ENCODE data around the gene FNIP1. TPM values are rescaled to one million over a fixed set of nuclear protein-coding genes. Genes with fewer than 3 reads are reported as not detected.

Gene FNIP1
- total RNA-seq, 1 donor from 2014 or later: 40.6 TPM

DNA sequence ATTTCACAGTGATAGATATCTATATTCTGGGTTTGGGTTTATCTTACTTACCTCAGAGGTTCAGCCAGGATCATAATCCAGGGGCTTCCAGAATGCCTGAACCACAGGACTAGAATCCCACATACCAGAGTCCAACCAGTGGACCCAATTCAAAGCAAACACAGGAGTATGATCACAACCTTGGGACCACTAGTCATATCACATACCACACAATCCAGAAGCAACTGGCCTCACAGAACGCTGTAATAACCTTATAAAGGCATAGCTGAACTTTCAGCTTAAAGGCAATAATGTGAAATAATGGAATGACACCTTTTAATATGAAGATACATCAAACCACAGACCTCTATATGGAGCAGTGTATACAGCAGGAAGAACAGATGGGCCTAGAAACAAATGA is 187.0 kb downstream of the FNIP1 start:
- Mint-ChIP-seq H3K36me3 (ENCODE audit: low read depth) (no peaks in the 10 kb centered on the region), H3K27ac (ENCODE audit: unreplicated experiment) (peak overlapping the region; percentile 94), H3K9me3 (ENCODE audit: low read depth) (no peaks in the 10 kb centered on the region), H3K27me3 (ENCODE audit: low read depth) (no peaks in the 10 kb centered on the region), H3K4me1 (ENCODE audit: low read depth) (peaks cover 53% of the 10 kb centered on the region), H3K4me3 (ENCODE audit: unreplicated experiment) (no peak overlapping the region)
- no peak for DNase-seq (ENCODE audit: low spot score)
- TF ChIP-seq, protein P1, sequence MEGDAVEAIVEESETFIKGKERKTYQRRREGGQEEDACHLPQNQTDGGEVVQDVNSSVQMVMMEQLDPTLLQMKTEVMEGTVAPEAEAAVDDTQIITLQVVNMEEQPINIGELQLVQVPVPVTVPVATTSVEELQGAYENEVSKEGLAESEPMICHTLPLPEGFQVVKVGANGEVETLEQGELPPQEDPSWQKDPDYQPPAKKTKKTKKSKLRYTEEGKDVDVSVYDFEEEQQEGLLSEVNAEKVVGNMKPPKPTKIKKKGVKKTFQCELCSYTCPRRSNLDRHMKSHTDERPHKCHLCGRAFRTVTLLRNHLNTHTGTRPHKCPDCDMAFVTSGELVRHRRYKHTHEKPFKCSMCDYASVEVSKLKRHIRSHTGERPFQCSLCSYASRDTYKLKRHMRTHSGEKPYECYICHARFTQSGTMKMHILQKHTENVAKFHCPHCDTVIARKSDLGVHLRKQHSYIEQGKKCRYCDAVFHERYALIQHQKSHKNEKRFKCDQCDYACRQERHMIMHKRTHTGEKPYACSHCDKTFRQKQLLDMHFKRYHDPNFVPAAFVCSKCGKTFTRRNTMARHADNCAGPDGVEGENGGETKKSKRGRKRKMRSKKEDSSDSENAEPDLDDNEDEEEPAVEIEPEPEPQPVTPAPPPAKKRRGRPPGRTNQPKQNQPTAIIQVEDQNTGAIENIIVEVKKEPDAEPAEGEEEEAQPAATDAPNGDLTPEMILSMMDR (IDR thresholded peaks at IDR 0.05): no peak

DNA sequence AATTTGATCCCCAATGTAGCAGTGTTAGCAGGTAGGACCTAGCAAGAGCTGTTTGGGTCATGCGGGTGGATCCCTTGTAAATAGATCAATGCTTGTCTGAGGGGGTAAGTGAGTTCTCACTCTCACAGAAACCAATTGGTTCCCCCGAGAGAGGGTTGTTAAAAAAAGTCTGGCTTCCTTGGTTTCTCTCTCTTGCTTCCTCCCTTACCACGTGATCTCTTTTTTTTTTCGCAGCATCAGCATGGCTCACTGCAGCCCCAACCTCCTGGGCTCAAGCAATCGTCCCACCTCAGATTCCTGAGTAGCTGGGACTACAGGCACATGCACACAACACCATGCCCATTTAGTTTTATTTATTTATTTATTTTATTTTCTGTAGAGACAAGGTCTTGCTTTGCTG is 188.2 kb downstream of the FNIP1 start:
- TF ChIP-seq, protein P1 (IDR thresholded peaks at IDR 0.05): no peak
- Mint-ChIP-seq H3K36me3 (ENCODE audit: low read depth) (no peaks in the 10 kb centered on the region), H3K4me3 (ENCODE audit: unreplicated experiment) (no peak overlapping the region), H3K27me3 (ENCODE audit: low read depth) (no peaks in the 10 kb centered on the region), H3K27ac (ENCODE audit: unreplicated experiment) (peak overlapping the region; percentile 50), H3K4me1 (ENCODE audit: low read depth) (peaks cover 51% of the 10 kb centered on the region), H3K9me3 (ENCODE audit: low read depth) (no peaks in the 10 kb centered on the region)
- DNase-seq (ENCODE audit: low spot score): no peak

DNA sequence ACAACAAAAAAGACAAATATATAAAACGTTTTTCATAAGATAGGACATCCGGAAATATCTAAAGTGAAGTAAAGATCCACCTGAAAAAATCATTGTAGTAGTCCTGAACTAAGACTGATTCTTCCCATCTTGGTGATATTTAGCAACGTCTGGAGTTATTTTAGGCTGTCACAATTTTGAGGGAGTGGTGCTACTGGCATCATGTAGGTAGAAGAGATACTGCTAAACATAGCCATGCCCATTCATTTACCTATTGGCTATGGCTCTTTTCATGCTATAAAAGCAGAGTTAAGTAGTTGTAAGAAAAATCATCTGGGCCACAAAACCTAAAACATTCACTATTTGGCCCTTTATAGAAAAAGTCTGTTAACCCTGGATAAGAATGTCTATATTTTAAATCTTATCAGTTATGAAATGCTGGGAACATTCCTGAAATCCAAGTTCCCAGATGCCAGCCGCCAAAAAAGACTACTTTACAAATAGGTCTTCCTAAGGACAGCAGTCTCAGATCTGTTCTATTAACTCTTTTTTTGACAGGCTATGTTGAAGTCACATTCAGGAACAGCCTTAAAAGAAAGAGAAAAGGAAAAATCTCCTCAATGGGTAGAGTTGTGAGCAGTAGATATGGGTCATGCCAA is 188.8 kb downstream of the FNIP1 start:
- Mint-ChIP-seq H3K4me3 (ENCODE audit: unreplicated experiment) (no peak overlapping the region), H3K27me3 (ENCODE audit: low read depth) (no peaks in the 10 kb centered on the region), H3K9me3 (ENCODE audit: low read depth) (no peaks in the 10 kb centered on the region), H3K36me3 (ENCODE audit: low read depth) (no peaks in the 10 kb centered on the region), H3K27ac (ENCODE audit: unreplicated experiment) (peak overlapping the region; percentile 50), H3K4me1 (ENCODE audit: low read depth) (peaks cover 51% of the 10 kb centered on the region)
- TF ChIP-seq, protein P1 (IDR thresholded peaks at IDR 0.05): no peak
- DNase-seq (ENCODE audit: low spot score): no peak

DNA sequence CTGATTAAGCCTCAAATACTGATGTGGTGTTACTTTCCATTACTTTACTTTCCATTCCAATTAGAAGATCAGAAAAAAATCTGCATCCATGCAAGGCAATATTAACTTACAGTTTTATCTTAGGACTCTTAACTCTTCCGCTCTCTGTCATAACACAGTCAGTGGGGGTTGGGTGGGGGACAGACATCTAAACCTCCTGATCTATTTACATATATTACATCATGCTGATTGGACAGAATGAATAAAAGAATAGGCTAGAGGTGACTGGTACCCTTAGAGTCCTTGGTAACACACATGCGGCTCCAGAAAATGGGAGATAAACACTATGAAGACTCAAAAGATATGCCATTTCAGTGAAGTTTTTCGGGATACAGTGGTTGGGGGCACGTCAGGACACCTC is 189.4 kb downstream of the FNIP1 start:
- H3K27me3 Mint-ChIP-seq (ENCODE audit: low read depth): no peaks in the 10 kb centered on the region
- H3K4me1 Mint-ChIP-seq (ENCODE audit: low read depth): peaks cover 51% of the 10 kb centered on the region
- H3K27ac Mint-ChIP-seq (ENCODE audit: unreplicated experiment): peak overlapping the region; percentile 50
- no peak overlapping the region for H3K4me3 Mint-ChIP-seq (ENCODE audit: unreplicated experiment)
- TF ChIP-seq, protein P1 (IDR thresholded peaks at IDR 0.05): no peak
- H3K36me3 Mint-ChIP-seq (ENCODE audit: low read depth): no peaks in the 10 kb centered on the region
- DNase-seq (ENCODE audit: low spot score): no peak
- no peaks in the 10 kb centered on the region for H3K9me3 Mint-ChIP-seq (ENCODE audit: low read depth)

DNA sequence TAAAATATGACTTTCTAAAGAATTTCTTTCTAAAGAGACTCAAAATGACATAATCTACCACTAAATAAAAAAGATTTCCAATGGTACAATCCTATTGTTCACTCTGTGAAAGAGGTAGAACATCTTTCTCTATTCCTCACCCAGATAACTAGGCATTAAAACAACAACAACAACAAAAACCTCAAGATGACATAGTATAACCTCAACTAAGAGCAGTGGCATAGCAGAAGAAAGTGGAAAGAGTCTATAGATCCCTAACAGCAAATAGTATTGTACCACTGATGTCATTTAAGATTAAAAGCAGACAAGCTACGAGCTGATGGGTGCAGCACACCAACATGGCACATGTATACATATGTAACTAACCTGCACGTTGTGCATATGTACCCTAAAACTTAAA is 191.7 kb downstream of the FNIP1 start:
- TF ChIP-seq, protein P1 (IDR thresholded peaks at IDR 0.05): no peak
- Mint-ChIP-seq H3K36me3 (ENCODE audit: low read depth) (peaks cover 7% of the 10 kb centered on the region), H3K9me3 (ENCODE audit: low read depth) (no peaks in the 10 kb centered on the region), H3K4me1 (ENCODE audit: low read depth) (peaks cover 40% of the 10 kb centered on the region), H3K27ac (ENCODE audit: unreplicated experiment) (no peak overlapping the region), H3K27me3 (ENCODE audit: low read depth) (no peaks in the 10 kb centered on the region), H3K4me3 (ENCODE audit: unreplicated experiment) (no peak overlapping the region)
- DNase-seq (ENCODE audit: low spot score): no peak

All from chondrocyte (in vitro differentiated cells).